Tibial nerve (tissue), 4 donors: ENCODE measurements around the gene PLBD1.

Source experiments
- CTCF ChIP-seq, 5 experiments: fragments of 200-600 bp in 3 of 5; fragments of 450-650 bp in 2 of 5; sonication (generic) in 3 of 5; IDR thresholded peaks; one replicate each; pipeline ENCODE4 v1.5.1; 2016 to 2019; ENCODE audit warnings: antibody characterized with exemption in 5 of 5, mild to moderate bottlenecking in 3 of 5, moderate library complexity in 2 of 5
- EP300 ChIP-seq, 2 donors: sonication (generic); formaldehyde crosslinking; IDR thresholded peaks; one replicate each; pipeline ENCODE4 v1.6.1; 2017; ENCODE audit warnings: antibody characterized with exemption in 2 of 2, mild to moderate bottlenecking in 1 of 2
- POLR2A ChIP-seq, 2 donors: fragments of 450-650 bp; IDR thresholded peaks; one replicate each; pipeline ENCODE4 v1.6.1; 2017; ENCODE audit warnings: antibody characterized with exemption in 2 of 2, mild to moderate bottlenecking in 2 of 2, moderate library complexity in 2 of 2

- TF ChIP-seq CTCF (IDR thresholded peaks at IDR 0.05), result no peak
- no peak for TF ChIP-seq POLR2A (IDR thresholded peaks at IDR 0.05)
- TF ChIP-seq EP300 (IDR thresholded peaks at IDR 0.05), result no peak
Measured at GRCh38 chr12:14558473-14558959, 9.2 kb downstream of the PLBD1 start.
